ENCODE measurements around the gene CSMD2.

Gene CSMD2

DNA sequence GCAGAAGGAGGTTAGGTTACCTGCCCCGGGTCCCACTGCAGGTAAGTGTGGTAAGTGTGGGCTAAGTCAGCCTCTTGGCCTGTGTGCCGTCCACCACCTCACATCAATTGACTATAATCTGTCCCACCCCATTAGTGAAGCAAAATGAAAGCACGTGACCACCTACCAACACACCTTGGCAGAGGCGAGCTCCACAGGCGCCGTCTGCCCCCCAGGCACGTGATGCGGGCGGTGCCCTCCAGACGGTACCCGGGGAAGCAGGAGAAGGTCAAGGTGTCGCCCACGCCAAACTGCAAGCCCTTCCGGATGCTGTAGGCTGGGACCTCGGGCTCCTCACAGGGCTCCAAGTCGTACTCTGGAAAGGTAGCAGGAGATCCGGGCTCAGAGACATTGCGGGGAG is 450.6 kb downstream of the CSMD2 start:
- no peak for TF ChIP-seq EGR1 (IDR thresholded peaks at IDR 0.05)
- no peak for TF ChIP-seq YY1 (IDR thresholded peaks at IDR 0.05; ENCODE audit: low read depth)
- no peak for TF ChIP-seq CEBPB (IDR thresholded peaks at IDR 0.05)
- no peak for TF ChIP-seq CREB1 (IDR thresholded peaks at IDR 0.05; ENCODE audit: low read depth)
- no peak for TF ChIP-seq TCF12 (IDR thresholded peaks at IDR 0.05; ENCODE audit: low read depth)
- TF ChIP-seq, protein P1, sequence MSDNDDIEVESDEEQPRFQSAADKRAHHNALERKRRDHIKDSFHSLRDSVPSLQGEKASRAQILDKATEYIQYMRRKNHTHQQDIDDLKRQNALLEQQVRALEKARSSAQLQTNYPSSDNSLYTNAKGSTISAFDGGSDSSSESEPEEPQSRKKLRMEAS (IDR thresholded peaks at IDR 0.05) = no peak
- no peak for TF ChIP-seq FOXM1 (IDR thresholded peaks at IDR 0.05; ENCODE audit: borderline replicate concordance, low read depth)
- TF ChIP-seq, protein P2, sequence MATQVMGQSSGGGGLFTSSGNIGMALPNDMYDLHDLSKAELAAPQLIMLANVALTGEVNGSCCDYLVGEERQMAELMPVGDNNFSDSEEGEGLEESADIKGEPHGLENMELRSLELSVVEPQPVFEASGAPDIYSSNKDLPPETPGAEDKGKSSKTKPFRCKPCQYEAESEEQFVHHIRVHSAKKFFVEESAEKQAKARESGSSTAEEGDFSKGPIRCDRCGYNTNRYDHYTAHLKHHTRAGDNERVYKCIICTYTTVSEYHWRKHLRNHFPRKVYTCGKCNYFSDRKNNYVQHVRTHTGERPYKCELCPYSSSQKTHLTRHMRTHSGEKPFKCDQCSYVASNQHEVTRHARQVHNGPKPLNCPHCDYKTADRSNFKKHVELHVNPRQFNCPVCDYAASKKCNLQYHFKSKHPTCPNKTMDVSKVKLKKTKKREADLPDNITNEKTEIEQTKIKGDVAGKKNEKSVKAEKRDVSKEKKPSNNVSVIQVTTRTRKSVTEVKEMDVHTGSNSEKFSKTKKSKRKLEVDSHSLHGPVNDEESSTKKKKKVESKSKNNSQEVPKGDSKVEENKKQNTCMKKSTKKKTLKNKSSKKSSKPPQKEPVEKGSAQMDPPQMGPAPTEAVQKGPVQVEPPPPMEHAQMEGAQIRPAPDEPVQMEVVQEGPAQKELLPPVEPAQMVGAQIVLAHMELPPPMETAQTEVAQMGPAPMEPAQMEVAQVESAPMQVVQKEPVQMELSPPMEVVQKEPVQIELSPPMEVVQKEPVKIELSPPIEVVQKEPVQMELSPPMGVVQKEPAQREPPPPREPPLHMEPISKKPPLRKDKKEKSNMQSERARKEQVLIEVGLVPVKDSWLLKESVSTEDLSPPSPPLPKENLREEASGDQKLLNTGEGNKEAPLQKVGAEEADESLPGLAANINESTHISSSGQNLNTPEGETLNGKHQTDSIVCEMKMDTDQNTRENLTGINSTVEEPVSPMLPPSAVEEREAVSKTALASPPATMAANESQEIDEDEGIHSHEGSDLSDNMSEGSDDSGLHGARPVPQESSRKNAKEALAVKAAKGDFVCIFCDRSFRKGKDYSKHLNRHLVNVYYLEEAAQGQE (IDR thresholded peaks at IDR 0.05; ENCODE audit: low read depth) = no peak
- TF ChIP-seq TAF1 (IDR thresholded peaks at IDR 0.05; ENCODE audit: low read depth) = no peak
- TF ChIP-seq NFIC (IDR thresholded peaks at IDR 0.05) = no peak

DNA sequence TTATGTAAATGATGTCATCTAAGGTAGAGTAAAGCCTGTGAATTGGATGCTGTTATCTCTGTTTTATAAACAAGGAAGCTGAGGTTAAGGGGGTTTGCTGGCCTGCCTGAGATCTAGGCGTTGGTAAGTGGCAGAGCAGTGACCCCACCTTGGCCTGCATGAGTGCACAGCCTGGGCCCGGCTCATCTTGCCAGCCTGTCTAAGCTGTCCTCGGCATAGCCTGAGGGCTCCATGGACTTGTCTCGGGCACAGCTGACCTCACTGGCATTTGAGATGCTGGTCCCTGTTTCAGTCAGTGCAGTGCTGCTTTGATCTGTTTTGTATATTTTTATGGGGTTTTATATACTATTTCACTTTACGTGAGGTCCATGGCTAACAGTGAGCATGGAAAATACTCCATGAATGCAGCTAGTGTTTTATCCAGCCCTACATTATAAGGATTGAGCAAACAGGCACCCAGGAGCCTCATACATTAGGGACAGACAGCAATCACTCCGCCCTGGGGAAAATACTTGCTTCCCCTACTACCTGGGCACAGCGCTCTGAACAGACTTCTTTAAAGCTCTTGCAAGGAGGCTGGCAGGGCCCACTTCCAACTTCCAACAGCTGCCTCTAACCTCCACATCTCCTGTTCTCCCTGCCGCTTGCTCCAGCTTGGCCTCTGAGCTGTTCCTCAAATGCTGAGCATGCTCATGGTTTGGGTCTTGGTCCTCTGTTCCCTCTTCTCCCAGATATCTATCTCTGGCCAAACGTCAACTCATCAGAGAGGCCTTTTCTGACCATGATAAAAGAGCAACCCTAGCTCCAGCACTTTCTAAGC is 451.8 kb downstream of the CSMD2 start:
- TF ChIP-seq EGR1 (IDR thresholded peaks at IDR 0.05) = no peak
- no peak for TF ChIP-seq TAF1 (IDR thresholded peaks at IDR 0.05; ENCODE audit: low read depth)
- TF ChIP-seq YY1 (IDR thresholded peaks at IDR 0.05; ENCODE audit: low read depth) = no peak
- TF ChIP-seq NFIC (IDR thresholded peaks at IDR 0.05) = no peak
- TF ChIP-seq FOXM1 (IDR thresholded peaks at IDR 0.05; ENCODE audit: borderline replicate concordance, low read depth) = no peak
- TF ChIP-seq, protein P1 (IDR thresholded peaks at IDR 0.05) = no peak
- TF ChIP-seq EP300 (IDR thresholded peaks at IDR 0.05; ENCODE audit: borderline replicate concordance) = no peak
- TF ChIP-seq, protein P3, sequence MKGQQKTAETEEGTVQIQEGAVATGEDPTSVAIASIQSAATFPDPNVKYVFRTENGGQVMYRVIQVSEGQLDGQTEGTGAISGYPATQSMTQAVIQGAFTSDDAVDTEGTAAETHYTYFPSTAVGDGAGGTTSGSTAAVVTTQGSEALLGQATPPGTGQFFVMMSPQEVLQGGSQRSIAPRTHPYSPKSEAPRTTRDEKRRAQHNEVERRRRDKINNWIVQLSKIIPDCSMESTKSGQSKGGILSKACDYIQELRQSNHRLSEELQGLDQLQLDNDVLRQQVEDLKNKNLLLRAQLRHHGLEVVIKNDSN (IDR thresholded peaks at IDR 0.05) = no peak
- no peak for TF ChIP-seq ZBTB7A (IDR thresholded peaks at IDR 0.05; ENCODE audit: low read depth)
- no peak for TF ChIP-seq TEAD4 (IDR thresholded peaks at IDR 0.05)
- TF ChIP-seq, protein P2 (IDR thresholded peaks at IDR 0.05; ENCODE audit: low read depth) = no peak
- TF ChIP-seq RAD21 (IDR thresholded peaks at IDR 0.05; ENCODE audit: low read depth) = no peak
- TF ChIP-seq CEBPB (IDR thresholded peaks at IDR 0.05) = no peak
- TF ChIP-seq CREB1 (IDR thresholded peaks at IDR 0.05; ENCODE audit: low read depth) = no peak
- no peak for TF ChIP-seq TCF12 (IDR thresholded peaks at IDR 0.05; ENCODE audit: low read depth)

DNA sequence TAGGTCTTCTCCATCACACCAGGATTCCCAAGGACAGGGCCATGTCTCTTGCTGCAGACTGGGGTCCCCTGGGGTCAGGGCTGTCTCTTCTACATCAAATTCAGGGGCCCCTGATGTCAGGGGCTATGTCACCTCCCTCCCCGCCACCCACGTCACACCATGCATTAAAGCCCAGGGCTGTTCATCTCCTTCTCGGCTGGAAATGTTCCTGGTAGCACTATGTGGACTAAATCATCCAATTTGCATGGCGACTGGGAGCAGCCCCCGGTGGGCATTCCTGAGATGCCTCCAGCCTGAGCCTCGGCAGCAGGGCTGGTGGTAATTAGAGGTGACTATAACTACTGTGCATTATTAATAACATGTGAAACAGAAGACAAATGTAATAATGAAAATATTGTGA is 452.8 kb downstream of the CSMD2 start:
- TF ChIP-seq YY1 (IDR thresholded peaks at IDR 0.05; ENCODE audit: low read depth) (no peak), CREB1 (IDR thresholded peaks at IDR 0.05; ENCODE audit: low read depth) (no peak), ZBTB7A (IDR thresholded peaks at IDR 0.05; ENCODE audit: low read depth) (no peak), EP300 (IDR thresholded peaks at IDR 0.05; ENCODE audit: borderline replicate concordance) (no peak), TEAD4 (IDR thresholded peaks at IDR 0.05) (no peak), CEBPB (IDR thresholded peaks at IDR 0.05) (no peak), TCF12 (IDR thresholded peaks at IDR 0.05; ENCODE audit: low read depth) (no peak), RAD21 (IDR thresholded peaks at IDR 0.05; ENCODE audit: low read depth) (no peak), FOXM1 (IDR thresholded peaks at IDR 0.05; ENCODE audit: borderline replicate concordance, low read depth) (no peak), EGR1 (IDR thresholded peaks at IDR 0.05) (no peak), NFIC (IDR thresholded peaks at IDR 0.05) (no peak), TAF1 (IDR thresholded peaks at IDR 0.05; ENCODE audit: low read depth) (no peak)
- TF ChIP-seq, protein P2 (IDR thresholded peaks at IDR 0.05; ENCODE audit: low read depth) = no peak
- TF ChIP-seq, protein P1 (IDR thresholded peaks at IDR 0.05) = no peak

DNA sequence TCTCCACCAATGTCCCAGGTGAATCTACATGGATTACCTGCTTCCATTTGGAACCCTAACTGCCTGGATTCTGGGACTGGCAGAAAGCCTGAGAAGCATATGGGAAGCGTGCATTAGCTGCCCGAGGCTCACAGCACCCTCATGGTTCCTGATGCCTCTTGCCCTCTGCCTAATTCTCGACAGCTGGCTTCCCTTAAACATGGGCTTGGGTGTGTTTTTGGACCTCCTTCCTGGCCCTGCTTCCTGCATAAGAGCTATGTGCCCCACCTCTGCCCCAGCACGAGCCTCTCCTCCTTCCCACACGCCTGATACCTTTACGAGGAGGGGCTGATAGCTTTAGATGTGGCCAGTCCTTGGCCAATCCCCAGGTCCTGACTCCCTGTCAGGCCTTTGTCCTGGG is 453.5 kb downstream of the CSMD2 start:
- TF ChIP-seq EGR1 (IDR thresholded peaks at IDR 0.05) (no peak), TAF1 (IDR thresholded peaks at IDR 0.05; ENCODE audit: low read depth) (no peak), ZBTB7A (IDR thresholded peaks at IDR 0.05; ENCODE audit: low read depth) (no peak), TEAD4 (IDR thresholded peaks at IDR 0.05) (no peak), YY1 (IDR thresholded peaks at IDR 0.05; ENCODE audit: low read depth) (no peak)
- TF ChIP-seq, protein P3 (IDR thresholded peaks at IDR 0.05) = no peak
- TF ChIP-seq, protein P2 (IDR thresholded peaks at IDR 0.05; ENCODE audit: low read depth) = no peak
